Esophagus muscularis mucosa (tissue), 4 donors: ENCODE data around the gene SPARCL1.

Experiments
- EP300 ChIP-seq: sonication (generic); formaldehyde crosslinking; IDR thresholded peaks from one replicate; pipeline ENCODE4 v1.6.1; 2017; ENCODE audit warnings: antibody characterized with exemption
- POLR2A ChIP-seq: fragments of 450-650 bp; IDR thresholded peaks from one replicate; pipeline ENCODE4 v1.6.1; 2017; ENCODE audit warnings: antibody characterized with exemption, moderate library complexity, mild to moderate bottlenecking, low read depth
- POLR2AphosphoS5 ChIP-seq, 2 donors: sonication (generic); formaldehyde crosslinking; IDR thresholded peaks; one replicate each; pipeline ENCODE4 v1.6.1; 2017; ENCODE audit warnings: antibody characterized with exemption in 2 of 2
- TF ChIP-seq, protein P1 (sequence below), 3 experiments: fragments of 200-600 bp in 2 of 3; fragments of 450-650 bp in 1 of 3; sonication (generic) in 2 of 3; IDR thresholded peaks; one replicate each; pipeline ENCODE4 v1.5.1; 2017 to 2019; ENCODE audit warnings: antibody characterized with exemption in 3 of 3, mild to moderate bottlenecking in 2 of 3, moderate library complexity in 1 of 3

DNA sequence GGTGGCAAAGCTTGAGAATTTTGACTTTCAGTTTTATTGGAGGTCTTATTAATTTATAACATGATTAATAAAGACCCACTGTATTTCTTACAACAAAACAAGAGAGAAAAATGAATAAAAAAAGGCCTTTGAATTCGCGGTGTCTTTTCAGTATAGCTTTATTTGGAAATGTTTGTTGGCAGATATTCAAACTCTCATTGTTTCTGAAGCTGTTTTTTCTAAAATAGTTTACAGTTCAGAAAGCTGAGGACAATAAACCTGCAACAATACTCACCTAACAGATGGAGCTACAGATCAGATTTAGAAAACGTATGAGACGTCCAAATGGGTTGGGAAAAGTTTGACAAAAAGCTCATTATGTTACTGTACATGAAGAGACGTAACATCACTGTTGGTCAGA, 2.4 kb upstream of the SPARCL1 start:
- TF ChIP-seq, protein P1, sequence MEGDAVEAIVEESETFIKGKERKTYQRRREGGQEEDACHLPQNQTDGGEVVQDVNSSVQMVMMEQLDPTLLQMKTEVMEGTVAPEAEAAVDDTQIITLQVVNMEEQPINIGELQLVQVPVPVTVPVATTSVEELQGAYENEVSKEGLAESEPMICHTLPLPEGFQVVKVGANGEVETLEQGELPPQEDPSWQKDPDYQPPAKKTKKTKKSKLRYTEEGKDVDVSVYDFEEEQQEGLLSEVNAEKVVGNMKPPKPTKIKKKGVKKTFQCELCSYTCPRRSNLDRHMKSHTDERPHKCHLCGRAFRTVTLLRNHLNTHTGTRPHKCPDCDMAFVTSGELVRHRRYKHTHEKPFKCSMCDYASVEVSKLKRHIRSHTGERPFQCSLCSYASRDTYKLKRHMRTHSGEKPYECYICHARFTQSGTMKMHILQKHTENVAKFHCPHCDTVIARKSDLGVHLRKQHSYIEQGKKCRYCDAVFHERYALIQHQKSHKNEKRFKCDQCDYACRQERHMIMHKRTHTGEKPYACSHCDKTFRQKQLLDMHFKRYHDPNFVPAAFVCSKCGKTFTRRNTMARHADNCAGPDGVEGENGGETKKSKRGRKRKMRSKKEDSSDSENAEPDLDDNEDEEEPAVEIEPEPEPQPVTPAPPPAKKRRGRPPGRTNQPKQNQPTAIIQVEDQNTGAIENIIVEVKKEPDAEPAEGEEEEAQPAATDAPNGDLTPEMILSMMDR (IDR thresholded peaks at IDR 0.05) = no peak
- no peak for TF ChIP-seq POLR2A
- TF ChIP-seq POLR2AphosphoS5 (IDR thresholded peaks at IDR 0.05) = no peak
- no peak for TF ChIP-seq EP300
